SU-DHL-6 (cell line): Measurements from ENCODE around the gene ASTN2.

Source experiments
- H2AFZ ChIP-seq: fragments of 200-600 bp; sonication (generic); 2 replicates; pipeline ENCODE4 v1.6.1; 2014; ENCODE audit warnings: low read depth, mild to moderate bottlenecking, moderate library complexity, mixed read lengths, antibody characterized with exemption, low read length; ENCODE audit not compliant: severe bottlenecking
- H3F3A ChIP-seq: fragments of 200-600 bp; shearing (Covaris generic); 2 replicates; pipeline ENCODE4 v1.6.0; 2016; ENCODE audit warnings: antibody characterized with exemption, mild to moderate bottlenecking; ENCODE audit not compliant: insufficient read depth
- H3K27ac ChIP-seq: fragments of 200-600 bp; sonication (generic); 2 replicates; pipeline ENCODE4 v1.5.1; 2016; ENCODE audit warnings: low read depth, mild to moderate bottlenecking, low read length, moderate library complexity, mixed read lengths
- H3K27me3 ChIP-seq: fragments of 200-600 bp; sonication (generic), shearing (Covaris generic); 2 replicates; pipeline ENCODE4 v1.6.0; 2014; ENCODE audit warnings: mild to moderate bottlenecking, low read length
- H3K36me3 ChIP-seq: fragments of 200-600 bp; sonication (generic); 2 replicates; pipeline ENCODE4 v1.6.1; 2014; ENCODE audit warnings: mild to moderate bottlenecking, low read length, mixed read lengths
- H3K4me2 ChIP-seq: fragments of 300-600, 200-600 bp; shearing (Covaris generic), sonication (generic); 2 replicates; pipeline ENCODE4 v1.6.0; 2014; ENCODE audit warnings: low read length, low read depth, mild to moderate bottlenecking; ENCODE audit not compliant: poor library complexity, severe bottlenecking
- H3K4me3 ChIP-seq: fragments of 200-600 bp; sonication (generic); 2 replicates; pipeline ENCODE4 v1.5.1; 2014; ENCODE audit warnings: antibody characterized with exemption, low read length, mild to moderate bottlenecking, mixed read lengths; ENCODE audit not compliant: insufficient read depth, poor library complexity, severe bottlenecking
- H3K79me2 ChIP-seq: fragments of 200-600 bp; sonication (generic); 2 replicates; pipeline ENCODE4 v1.6.1; 2014; ENCODE audit warnings: mild to moderate bottlenecking, low read length, moderate library complexity; ENCODE audit not compliant: insufficient read depth
- H3K9ac ChIP-seq: fragments of 200-600 bp; sonication (generic); 2 replicates; pipeline ENCODE4 v1.7.0; 2014; ENCODE audit warnings: mild to moderate bottlenecking, low read length
- H3K9me2 ChIP-seq: fragments of 200-600 bp; sonication (generic); replicated peaks from 2 replicates; pipeline ENCODE4 v1.6.1; 2014; ENCODE audit warnings: low read length; ENCODE audit not compliant: insufficient read depth
- H3K9me3 ChIP-seq: fragments of 200-600 bp; sonication (generic); 2 replicates; pipeline ENCODE4 v1.6.1; 2014; ENCODE audit warnings: low read length, mixed read lengths; ENCODE audit not compliant: insufficient read depth
- H4K20me1 ChIP-seq: fragments of 200-600 bp; sonication (generic); 2 replicates; pipeline ENCODE4 v1.6.1; 2014; ENCODE audit warnings: low read depth, mild to moderate bottlenecking, antibody characterized with exemption, low read length, moderate library complexity, mixed read lengths
- EZH2phosphoT487 ChIP-seq: fragments of 200-600 bp; sonication (generic), shearing (Covaris generic); conservative IDR thresholded peaks from 2 replicates; pipeline ENCODE4 v1.6.1; 2018; ENCODE audit warnings: mild to moderate bottlenecking, antibody characterized with exemption, low read length, moderate library complexity, mixed read lengths
- TF ChIP-seq, protein P1 (sequence below): fragments of 200-600 bp; sonication (generic); IDR thresholded peaks from one replicate; pipeline ENCODE4 v1.5.1; 2017; ENCODE audit warnings: antibody characterized with exemption, mild to moderate bottlenecking, low read length, moderate library complexity; ENCODE audit not compliant: insufficient read depth, poor library complexity, severe bottlenecking

ASTN2 gene

GRCh38 chr9:117303643-117304230 is 111.1 kb downstream of the ASTN2 start:
- Histone ChIP-seq H3K27ac (no peak overlapping the region), H2AFZ (no peak overlapping the region), H3K4me3 (no peak overlapping the region), H3K27me3 (no peaks in the 10 kb centered on the region), H3K36me3 (no peaks in the 10 kb centered on the region), H4K20me1 (no peaks in the 10 kb centered on the region), H3K9me3 (no peaks in the 10 kb centered on the region), H3F3A (no peaks in the 10 kb centered on the region), H3K9ac (no peak overlapping the region), H3K4me2 (no peak overlapping the region), H3K9me2 (no peaks in the 10 kb centered on the region), H3K79me2 (no peaks in the 10 kb centered on the region)
- TF ChIP-seq EZH2phosphoT487: no peak
- TF ChIP-seq, protein P1, sequence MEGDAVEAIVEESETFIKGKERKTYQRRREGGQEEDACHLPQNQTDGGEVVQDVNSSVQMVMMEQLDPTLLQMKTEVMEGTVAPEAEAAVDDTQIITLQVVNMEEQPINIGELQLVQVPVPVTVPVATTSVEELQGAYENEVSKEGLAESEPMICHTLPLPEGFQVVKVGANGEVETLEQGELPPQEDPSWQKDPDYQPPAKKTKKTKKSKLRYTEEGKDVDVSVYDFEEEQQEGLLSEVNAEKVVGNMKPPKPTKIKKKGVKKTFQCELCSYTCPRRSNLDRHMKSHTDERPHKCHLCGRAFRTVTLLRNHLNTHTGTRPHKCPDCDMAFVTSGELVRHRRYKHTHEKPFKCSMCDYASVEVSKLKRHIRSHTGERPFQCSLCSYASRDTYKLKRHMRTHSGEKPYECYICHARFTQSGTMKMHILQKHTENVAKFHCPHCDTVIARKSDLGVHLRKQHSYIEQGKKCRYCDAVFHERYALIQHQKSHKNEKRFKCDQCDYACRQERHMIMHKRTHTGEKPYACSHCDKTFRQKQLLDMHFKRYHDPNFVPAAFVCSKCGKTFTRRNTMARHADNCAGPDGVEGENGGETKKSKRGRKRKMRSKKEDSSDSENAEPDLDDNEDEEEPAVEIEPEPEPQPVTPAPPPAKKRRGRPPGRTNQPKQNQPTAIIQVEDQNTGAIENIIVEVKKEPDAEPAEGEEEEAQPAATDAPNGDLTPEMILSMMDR: no peak

- H4K20me1 ChIP-seq: no peaks in the 10 kb centered on the region
- no peaks in the 10 kb centered on the region for H3K79me2 ChIP-seq
- no peak overlapping the region for H3K27ac ChIP-seq
- H3K9ac ChIP-seq: no peak overlapping the region
- TF ChIP-seq, protein P1: no peak
- TF ChIP-seq EZH2phosphoT487: no peak
- no peaks in the 10 kb centered on the region for H3K9me2 ChIP-seq
- no peaks in the 10 kb centered on the region for H3K27me3 ChIP-seq
- H3K36me3 ChIP-seq: no peaks in the 10 kb centered on the region
- no peak overlapping the region for H2AFZ ChIP-seq
- no peaks in the 10 kb centered on the region for H3F3A ChIP-seq
- no peak overlapping the region for H3K4me3 ChIP-seq
- no peaks in the 10 kb centered on the region for H3K9me3 ChIP-seq
- no peak overlapping the region for H3K4me2 ChIP-seq
Observed at GRCh38 chr9:117302487-117302886, 112.4 kb downstream of the ASTN2 start.

- Histone ChIP-seq H4K20me1 (no peaks in the 10 kb centered on the region), H3K27me3 (no peaks in the 10 kb centered on the region), H3K9me3 (no peaks in the 10 kb centered on the region), H3K4me2 (no peak overlapping the region), H3K27ac (no peak overlapping the region), H3K9me2 (no peaks in the 10 kb centered on the region), H3F3A (no peaks in the 10 kb centered on the region), H3K9ac (no peak overlapping the region), H3K36me3 (no peaks in the 10 kb centered on the region), H2AFZ (no peak overlapping the region), H3K79me2 (no peaks in the 10 kb centered on the region), H3K4me3 (no peak overlapping the region)
- TF ChIP-seq, protein P1: no peak
Observed at GRCh38 chr9:117300371-117301110, 114.3 kb downstream of the ASTN2 start.
